CD14-positive monocyte (primary cell): ENCODE measurements around the gene RNF217. TPM values are rescaled to one million over a fixed set of nuclear protein-coding genes. Genes with fewer than 3 reads are reported as not detected.

Experiments used
- DNase-seq, 3 donors: peaks; one replicate each; pipeline ENCODE4 v3.0.0-alpha.2; 2011 to 2022
- H2AFZ ChIP-seq: 2 replicates; pipeline ENCODE4 v1.6.0; 2012; ENCODE audit warnings: mild to moderate bottlenecking, low read depth, low read length, inconsistent platforms; ENCODE audit not compliant: insufficient read depth, poor library complexity, severe bottlenecking
- H3K27ac ChIP-seq, 2 donors: 1 replicate in 1 of 2; 2 replicates in 1 of 2; pipeline ENCODE4 v1.5.1; 2012 to 2013; ENCODE audit warnings: low read length in 2 of 2, control low read depth in 1 of 2, inconsistent platforms in 1 of 2, low read depth in 1 of 2, mild to moderate bottlenecking in 1 of 2
- H3K27me3 ChIP-seq, 2 donors: one replicate each; pipeline versions ENCODE4 v1.6.0 to v1.6.1; 2011 to 2013; ENCODE audit warnings: low read length in 2 of 2; ENCODE audit not compliant: control insufficient read depth in 2 of 2, insufficient read depth in 2 of 2
- H3K36me3 ChIP-seq, 2 donors: replicated peaks in 1 of 2; 1 replicate in 1 of 2; 2 replicates in 1 of 2; pipeline versions ENCODE4 v1.5.1 to v1.6.1; 2012 to 2013; ENCODE audit warnings: low read length in 2 of 2, control low read depth in 1 of 2, inconsistent platforms in 1 of 2, mild to moderate bottlenecking in 1 of 2; ENCODE audit not compliant: insufficient read depth in 2 of 2, control insufficient read depth in 1 of 2
- H3K4me1 ChIP-seq, 2 donors: 1 replicate in 1 of 2; 2 replicates in 1 of 2; pipeline versions ENCODE4 v1.5.1 to v1.6.1; 2012 to 2013; ENCODE audit warnings: low read length in 2 of 2, control low read depth in 1 of 2, inconsistent platforms in 1 of 2, mild to moderate bottlenecking in 1 of 2, moderate library complexity in 1 of 2; ENCODE audit not compliant: insufficient read depth in 2 of 2, control insufficient read depth in 1 of 2
- H3K4me2 ChIP-seq: replicated peaks from 2 replicates; pipeline ENCODE3; 2012; ENCODE audit warnings: low read length, moderate library complexity, mild to moderate bottlenecking; ENCODE audit not compliant: poor library complexity, severe bottlenecking; ENCODE audit errors: extremely low read depth
- H3K4me3 ChIP-seq, 3 experiments: fragments of 200-600 bp in 1 of 3; sonication (generic) in 1 of 3; replicated peaks in 1 of 3; 1 replicate in 2 of 3; 2 replicates in 1 of 3; pipeline ENCODE4 v1.5.1; 2011 to 2013; ENCODE audit warnings: low read length in 3 of 3, mild to moderate bottlenecking in 3 of 3, control low read depth in 2 of 3, low read depth in 2 of 3, inconsistent platforms in 1 of 3, moderate library complexity in 1 of 3
- H3K79me2 ChIP-seq: 2 replicates; pipeline ENCODE4 v1.6.0; 2012; ENCODE audit warnings: mild to moderate bottlenecking, control low read depth, inconsistent platforms, low read length, moderate library complexity; ENCODE audit not compliant: insufficient read depth
- H3K9ac ChIP-seq: 2 replicates; pipeline ENCODE4 v1.6.0; 2017; ENCODE audit warnings: low read length, mild to moderate bottlenecking; ENCODE audit not compliant: insufficient read depth, poor library complexity, severe bottlenecking
- H3K9me3 ChIP-seq, 2 donors: replicated peaks in 1 of 2; 1 replicate in 1 of 2; 2 replicates in 1 of 2; pipeline versions ENCODE4 v1.5.1 to v1.6.1; 2012 to 2013; ENCODE audit warnings: low read length in 2 of 2, control low read depth in 1 of 2; ENCODE audit not compliant: control insufficient read depth in 1 of 2, insufficient read depth in 1 of 2
- H4K20me1 ChIP-seq: 2 replicates; pipeline ENCODE4 v1.6.0; 2012; ENCODE audit warnings: mild to moderate bottlenecking, low read length, control low read depth, moderate library complexity; ENCODE audit not compliant: insufficient read depth
- H3K27ac Mint-ChIP-seq, 7 donors: one replicate each; pipeline ENCODE4 v1.8.0; 2020; ENCODE audit warnings: mild to moderate bottlenecking in 7 of 7, mixed read lengths in 7 of 7, moderate library complexity in 6 of 7, inconsistent platforms in 2 of 7
- H3K27me3 Mint-ChIP-seq, 3 donors: one replicate each; pipeline ENCODE4 v1.8.0; 2021 to 2022; ENCODE audit warnings: low read depth in 3 of 3, mild to moderate bottlenecking in 3 of 3, mixed read lengths in 3 of 3, moderate library complexity in 3 of 3, inconsistent platforms in 1 of 3
- H3K36me3 Mint-ChIP-seq, 2 donors: one replicate each; pipeline ENCODE4 v1.8.0; 2020; ENCODE audit warnings: mixed read lengths in 2 of 2, inconsistent platforms in 1 of 2, mild to moderate bottlenecking in 1 of 2
- H3K4me1 Mint-ChIP-seq: one replicate; pipeline ENCODE4 v1.8.0; 2020; ENCODE audit warnings: mild to moderate bottlenecking, mixed read lengths
- H3K4me3 Mint-ChIP-seq, 2 donors: one replicate each; pipeline ENCODE4 v1.8.0; 2020; ENCODE audit warnings: mild to moderate bottlenecking in 2 of 2, mixed read lengths in 2 of 2, moderate library complexity in 1 of 2
- H3K9me3 Mint-ChIP-seq, 7 donors: one replicate each; pipeline ENCODE4 v1.8.0; 2020 to 2022; ENCODE audit warnings: mixed read lengths in 7 of 7, mild to moderate bottlenecking in 6 of 7, moderate library complexity in 6 of 7, inconsistent platforms in 2 of 7
- WGBS: methylation state at CpG from one replicate; pipeline ENCODE4 v1.1.5; 2013; ENCODE audit warnings: missing lambda C conversion rate; ENCODE audit not compliant: insufficient coverage; 5-methylcytosine and 5-hydroxymethylcytosine counted together
- intact Hi-C, 2 donors: fragments of 100-400 bp; cut with micrococcal nuclease; formaldehyde crosslinking; loops; one replicate each; pipeline versions ENCODE4 v1.15.0 to v1.15.1; 2023
- polyA plus RNA-seq, 3 donors: library from polyadenylated mRNA; depleted of rRNA in 1 of 3; unstranded in 2 of 3; stranded (reverse) in 1 of 3; fragments of 300-500 nt in 2 of 3; fragments of >200 nt in 1 of 3; fragmentation: Illumina TruSeq in 2 of 3; gene quantifications; 1 replicate in 2 of 3; 2 replicates in 1 of 3; pipeline ENCODE4 v1.2.3, GENCODE V29; 2012 to 2021
- TF ChIP-seq, protein P1 (sequence below): fragments of 200-600 bp; IDR thresholded peaks from one replicate; pipeline ENCODE4 v1.8.0; 2022; ENCODE audit warnings: antibody characterized with exemption, mild to moderate bottlenecking

RNF217 gene
- polyA plus RNA-seq, 3 donors, result 2.2 to 11.6 (median 3.3) TPM

DNA sequence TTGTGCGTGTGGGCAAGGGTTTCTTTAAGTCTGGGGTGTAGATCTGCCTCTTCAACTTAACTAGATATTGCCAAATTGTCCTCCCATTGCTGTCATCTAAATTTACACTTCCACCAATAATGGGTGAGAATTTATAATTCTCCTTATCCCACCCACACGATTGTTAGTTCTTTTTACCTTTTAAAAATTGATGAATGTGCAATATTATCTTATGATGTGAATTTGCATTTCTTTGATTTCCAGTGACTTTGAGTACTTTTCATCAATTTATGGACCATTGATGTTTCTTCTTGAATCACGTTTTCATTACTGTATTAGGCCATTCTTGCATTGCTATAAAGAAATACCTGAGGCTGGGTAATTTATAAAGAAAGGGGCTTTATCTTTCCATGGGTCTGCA is 174.1 kb downstream of the RNF217 start:
- no peaks in the 10 kb centered on the region for H3K27me3 ChIP-seq
- WGBS, result no CpG with 5 or more reads among the region's 3 CpGs
- H3K4me3 ChIP-seq, result no peak overlapping the region
- H3K9me3 ChIP-seq, result no peaks in the 10 kb centered on the region
- no peak overlapping the region for H3K4me3 Mint-ChIP-seq
- no peak overlapping the region for H3K27ac Mint-ChIP-seq
- intact Hi-C loops, result no loop called here
- H3K36me3 Mint-ChIP-seq, result no peaks in the 10 kb centered on the region
- no peak overlapping the region for H3K27ac ChIP-seq
- no peak overlapping the region for H3K4me2 ChIP-seq
- no peaks in the 10 kb centered on the region for H3K36me3 ChIP-seq
- peaks cover 0 to 2% (median 0%) of the 10 kb centered on the region in 7 donors for H3K9me3 Mint-ChIP-seq
- H3K4me1 ChIP-seq, result no peaks in the 10 kb centered on the region
- H3K9ac ChIP-seq, result no peak overlapping the region
- DNase-seq, result no peak
- H2AFZ ChIP-seq, result no peak overlapping the region
- no peaks in the 10 kb centered on the region for H4K20me1 ChIP-seq
- H3K27me3 Mint-ChIP-seq, result no peaks in the 10 kb centered on the region
- H3K79me2 ChIP-seq, result no peaks in the 10 kb centered on the region
- no peaks in the 10 kb centered on the region for H3K4me1 Mint-ChIP-seq
- TF ChIP-seq, protein P1, sequence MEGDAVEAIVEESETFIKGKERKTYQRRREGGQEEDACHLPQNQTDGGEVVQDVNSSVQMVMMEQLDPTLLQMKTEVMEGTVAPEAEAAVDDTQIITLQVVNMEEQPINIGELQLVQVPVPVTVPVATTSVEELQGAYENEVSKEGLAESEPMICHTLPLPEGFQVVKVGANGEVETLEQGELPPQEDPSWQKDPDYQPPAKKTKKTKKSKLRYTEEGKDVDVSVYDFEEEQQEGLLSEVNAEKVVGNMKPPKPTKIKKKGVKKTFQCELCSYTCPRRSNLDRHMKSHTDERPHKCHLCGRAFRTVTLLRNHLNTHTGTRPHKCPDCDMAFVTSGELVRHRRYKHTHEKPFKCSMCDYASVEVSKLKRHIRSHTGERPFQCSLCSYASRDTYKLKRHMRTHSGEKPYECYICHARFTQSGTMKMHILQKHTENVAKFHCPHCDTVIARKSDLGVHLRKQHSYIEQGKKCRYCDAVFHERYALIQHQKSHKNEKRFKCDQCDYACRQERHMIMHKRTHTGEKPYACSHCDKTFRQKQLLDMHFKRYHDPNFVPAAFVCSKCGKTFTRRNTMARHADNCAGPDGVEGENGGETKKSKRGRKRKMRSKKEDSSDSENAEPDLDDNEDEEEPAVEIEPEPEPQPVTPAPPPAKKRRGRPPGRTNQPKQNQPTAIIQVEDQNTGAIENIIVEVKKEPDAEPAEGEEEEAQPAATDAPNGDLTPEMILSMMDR, result no peak

DNA sequence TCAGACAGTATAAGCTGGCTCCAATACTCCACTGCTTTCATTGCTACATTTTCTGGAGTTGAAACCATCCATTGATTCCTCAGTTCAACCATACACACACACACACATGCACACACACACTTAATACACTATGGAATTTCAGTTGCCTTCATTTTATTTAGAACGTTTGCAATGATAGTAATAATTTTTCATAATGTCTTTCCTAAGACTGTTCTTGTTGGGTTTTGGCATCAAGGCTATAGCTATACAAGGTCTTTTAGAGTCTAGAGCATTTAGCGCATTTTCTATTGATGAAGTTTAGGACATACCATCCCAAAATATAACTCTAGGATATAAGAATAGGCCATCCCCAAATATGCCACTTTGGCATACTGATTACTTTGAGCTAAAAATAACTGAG is 175.8 kb downstream of the RNF217 start:
- Mint-ChIP-seq H3K9me3 (peaks cover 0 to 4% (median under 1%) of the 10 kb centered on the region in 7 donors), H3K36me3 (no peaks in the 10 kb centered on the region), H3K27ac (no peak overlapping the region), H3K4me3 (no peak overlapping the region), H3K4me1 (no peaks in the 10 kb centered on the region), H3K27me3 (peaks cover 0 to 2% (median 0%) of the 10 kb centered on the region in 3 donors)
- DNase-seq, result no peak
- H3K27ac ChIP-seq, result no peak overlapping the region
- no peak overlapping the region for H2AFZ ChIP-seq
- intact Hi-C loops, result no loop called here
- TF ChIP-seq, protein P1, result no peak
- no peaks in the 10 kb centered on the region for H3K4me1 ChIP-seq
- H3K9ac ChIP-seq, result no peak overlapping the region
- H3K4me3 ChIP-seq, result no peak overlapping the region
- H3K79me2 ChIP-seq, result no peaks in the 10 kb centered on the region
- no peaks in the 10 kb centered on the region for H3K27me3 ChIP-seq
- H4K20me1 ChIP-seq, result no peaks in the 10 kb centered on the region
- no CpG with 5 or more reads among the region's 2 CpGs for WGBS
- H3K9me3 ChIP-seq, result peaks cover 0 to 4% of the 10 kb centered on the region in 2 donors
- H3K4me2 ChIP-seq, result no peak overlapping the region
- no peaks in the 10 kb centered on the region for H3K36me3 ChIP-seq
